ENCODE measurements around the gene AJM1. TPM values are rescaled to one million over a fixed set of nuclear protein-coding genes. Genes with fewer than 3 reads are reported as not detected.
A peak's percentile ranks its signal among the peaks of the same experiment; 100 is the strongest.

The AJM1 gene
- total RNA-seq, 1 experiment from 2014 or later: 3.6 TPM

- H3K27ac Mint-ChIP-seq (ENCODE audit: unreplicated experiment): peak overlapping the region; percentile 58
- peak overlapping the region; percentile 90 for H3K4me3 ChIP-seq (ENCODE audit: low read depth, low read length)
- H3K9me3 ChIP-seq: no peaks in the 10 kb centered on the region
- H3K27me3 ChIP-seq (replicated peaks; ENCODE audit: control insufficient read depth, insufficient read depth, low read length): no peaks in the 10 kb centered on the region
- no TSS peak for BruUV-seq (replicated peaks)
- peaks cover 62% of the 10 kb centered on the region for H3K36me3 Mint-ChIP-seq (ENCODE audit: insufficient read depth, unreplicated experiment)
- ChIA-PET POLR2A (interaction anchor here (0.5 to 1.3 kb wide), 3 partner anchors 262 to 1067 kb away, joined by 3 read pairs; partner anchors contain the start of genes MAN1B1 and SAPCD2), CTCF (interaction anchor here (0.7 to 1.4 kb wide), 3 partner anchors 34 to 81 kb away, joined by 3 to 5 read pairs (median 4); partner anchors contain the start of gene AJM1)
- H3K27me3 Mint-ChIP-seq (ENCODE audit: insufficient read depth, unreplicated experiment): no peaks in the 10 kb centered on the region
- peaks cover 18% of the 10 kb centered on the region; the same call in 1 of the 2 replicates for H3K4me1 ChIP-seq
- H3K4me1 Mint-ChIP-seq (ENCODE audit: low read depth, unreplicated experiment): peaks cover 6% of the 10 kb centered on the region
- DNase-seq: peak in 1 of 2 experiments; percentile 60
- TF ChIP-seq CTCF (IDR thresholded peaks at IDR 0.05; ENCODE audit: insufficient read depth in 1 of 2, low read depth in 1 of 2, low read length in 1 of 2, severe bottlenecking in 1 of 2, unreplicated experiment in 1 of 2): no peak
- no peaks in the 10 kb centered on the region for H3K9me3 Mint-ChIP-seq (ENCODE audit: unreplicated experiment)
- peaks cover 7% of the 10 kb centered on the region for H3K36me3 ChIP-seq (ENCODE audit: control insufficient read depth, insufficient read depth, low read length)
- peak overlapping the region; percentile 75 for H3K4me3 Mint-ChIP-seq (ENCODE audit: unreplicated experiment)
- intact Hi-C loops (cut with micrococcal nuclease; ENCODE audit: unreplicated experiment): loop anchor here (5.0 kb wide), 1 partner anchor 39 kb away; the partner anchor contains the start of gene PHPT1
Measured at GRCh38 chr9:136808075-136808805, 34.0 kb upstream of the AJM1 start.

- no TSS peak for BruUV-seq (replicated peaks)
- H3K4me1 ChIP-seq: peaks cover 18% of the 10 kb centered on the region; the same call in 1 of the 2 replicates
- no peaks in the 10 kb centered on the region for H3K9me3 Mint-ChIP-seq (ENCODE audit: unreplicated experiment)
- peaks cover 67% of the 10 kb centered on the region for H3K36me3 Mint-ChIP-seq (ENCODE audit: insufficient read depth, unreplicated experiment)
- peaks cover 5% of the 10 kb centered on the region for H3K36me3 ChIP-seq (ENCODE audit: control insufficient read depth, insufficient read depth, low read length)
- intact Hi-C loops (cut with micrococcal nuclease; ENCODE audit: unreplicated experiment): loop anchor here (5.0 kb wide), 1 partner anchor 39 kb away; the partner anchor contains the start of gene PHPT1
- POLR2A ChIA-PET: interaction anchor here (0.5 kb wide), 1 partner anchor 1068 kb away, joined by 3 read pairs; no protein-coding TSS in a partner anchor
- CTCF ChIA-PET: no interaction called here
- peak overlapping the region; percentile 90 for H3K4me3 ChIP-seq (ENCODE audit: low read depth, low read length)
- H3K27me3 ChIP-seq (replicated peaks; ENCODE audit: control insufficient read depth, insufficient read depth, low read length): no peaks in the 10 kb centered on the region
- H3K27ac Mint-ChIP-seq (ENCODE audit: unreplicated experiment): peak overlapping the region; percentile 58
- TF ChIP-seq CTCF (IDR thresholded peaks at IDR 0.05; ENCODE audit: insufficient read depth in 1 of 2, low read depth in 1 of 2, low read length in 1 of 2, severe bottlenecking in 1 of 2, unreplicated experiment in 1 of 2): no peak
- no peak for DNase-seq
- H3K27me3 Mint-ChIP-seq (ENCODE audit: insufficient read depth, unreplicated experiment): no peaks in the 10 kb centered on the region
- H3K4me1 Mint-ChIP-seq (ENCODE audit: low read depth, unreplicated experiment): peaks cover 6% of the 10 kb centered on the region
- no peaks in the 10 kb centered on the region for H3K9me3 ChIP-seq
- peak overlapping the region; percentile 75 for H3K4me3 Mint-ChIP-seq (ENCODE audit: unreplicated experiment)
Measured at GRCh38 chr9:136808806-136809158, 33.5 kb upstream of the AJM1 start.

GRCh38 chr9:136814725-136815421 is 27.4 kb upstream of the AJM1 start:
- Mint-ChIP-seq H3K27me3 (ENCODE audit: insufficient read depth, unreplicated experiment) (no peaks in the 10 kb centered on the region), H3K4me3 (ENCODE audit: unreplicated experiment) (no peak overlapping the region), H3K9me3 (ENCODE audit: unreplicated experiment) (no peaks in the 10 kb centered on the region), H3K4me1 (ENCODE audit: low read depth, unreplicated experiment) (peaks cover 7% of the 10 kb centered on the region), H3K36me3 (ENCODE audit: insufficient read depth, unreplicated experiment) (peaks cover 87% of the 10 kb centered on the region), H3K27ac (ENCODE audit: unreplicated experiment) (peak overlapping the region; percentile 52)
- no TSS peak for BruUV-seq (replicated peaks)
- CTCF ChIA-PET: interaction anchor here (0.5 to 1.2 kb wide), 3 partner anchors 28 to 652 kb away, joined by 3 to 4 read pairs (median 3); partner anchors contain the start of gene AJM1
- POLR2A ChIA-PET: no interaction called here
- no peak for DNase-seq
- Histone ChIP-seq H3K36me3 (ENCODE audit: control insufficient read depth, insufficient read depth, low read length) (peaks cover 4% of the 10 kb centered on the region), H3K9me3 (no peaks in the 10 kb centered on the region), H3K27me3 (replicated peaks; ENCODE audit: control insufficient read depth, insufficient read depth, low read length) (no peaks in the 10 kb centered on the region), H3K4me3 (ENCODE audit: low read depth, low read length) (no peak overlapping the region), H3K4me1 (0 out of 2 replicates have a peak, but pooled peaks cover 3% of the 10 kb centered on the region)
- no peak for TF ChIP-seq CTCF (IDR thresholded peaks at IDR 0.05; ENCODE audit: insufficient read depth in 1 of 2, low read depth in 1 of 2, low read length in 1 of 2, severe bottlenecking in 1 of 2, unreplicated experiment in 1 of 2)
- intact Hi-C loops (cut with micrococcal nuclease; ENCODE audit: unreplicated experiment): no loop called here
